Dermis blood vessel endothelial cell (primary cell): ENCODE results near the gene CANX. TPM values are rescaled to one million over a fixed set of nuclear protein-coding genes. Genes with fewer than 3 reads are reported as not detected.

Experiments used
- DNase-seq: peaks from one replicate; pipeline ENCODE4 v3.0.0; 2010
- total RNA-seq: library from RNA; depleted of rRNA; stranded (reverse); fragments of >200 nt; gene quantifications from 2 replicates; pipeline ENCODE4 v1.2.3, GENCODE V29; 2014

Gene CANX
- total RNA-seq, 1 donor from 2014 or later = 796 TPM

- DNase-seq = no peak
Measured at GRCh38 chr5:179778591-179778990, 79.8 kb downstream of the CANX start.

DNA sequence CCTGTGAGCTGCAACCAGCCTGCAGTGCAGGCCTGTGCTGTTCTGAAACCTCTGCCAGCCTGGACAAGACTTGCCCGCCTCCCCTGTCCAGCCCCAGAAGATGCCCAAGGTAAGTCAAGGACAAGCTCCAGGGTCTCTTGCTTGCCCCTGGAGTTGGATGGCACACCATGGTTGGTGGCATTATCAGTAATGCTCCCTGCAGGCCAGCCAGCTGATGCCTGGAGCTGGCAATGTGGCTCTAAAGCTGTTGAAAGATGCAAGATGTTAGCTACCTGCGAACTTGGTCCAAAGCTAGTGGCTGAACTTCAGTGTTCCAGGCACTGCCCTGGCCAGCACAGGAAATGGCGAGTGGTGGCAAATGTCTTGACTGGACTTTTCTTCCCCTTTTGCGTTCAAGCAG is 81.1 kb downstream of the CANX start:
- DNase-seq = no peak

GRCh38 chr5:179780362-179780761 is 81.6 kb downstream of the CANX start:
- DNase-seq = no peak

Other genes starting within 250 kb of the CANX start
- 65.9 and 67.8 TPM in 2 replicates for gene RUFY1, start 148.4 kb upstream of the CANX start, total RNA-seq
- 656 and 803 TPM in 2 replicates for gene HNRNPH1, start 75.3 kb upstream of the CANX start, total RNA-seq
- gene CBY3, start 17.9 kb upstream of the CANX start, total RNA-seq = not detected in 2 replicates
- 9.2 and 15.6 TPM in 2 replicates for gene MAML1, start 33.9 kb downstream of the CANX start, total RNA-seq
- 0.79 and 0.85 TPM in 2 replicates for gene LTC4S, start 95.0 kb downstream of the CANX start, total RNA-seq
- gene MGAT4B, start 107.9 kb downstream of the CANX start, total RNA-seq = 229 and 248 TPM in 2 replicates
- 644 and 1,006 TPM in 2 replicates for gene SQSTM1, start 121.9 kb downstream of the CANX start, total RNA-seq
- gene MRNIP, start 159.8 kb downstream of the CANX start, total RNA-seq = 8.2 and 11.9 TPM in 2 replicates
- 64.2 and 97.8 TPM in 2 replicates for gene TBC1D9B, start 208.9 kb downstream of the CANX start, total RNA-seq